Suppressor macrophage (primary cell): ENCODE results near the gene PTPN14.
"Not testable (repeated sequence)": the region's sequence is repeated elsewhere in the genome, so short reads cannot be mapped to it uniquely, and the experiment has no call there.

Experiments used
- DNase-seq, 4 experiments: peaks; one replicate each; pipeline ENCODE4 v3.0.0-alpha.2; 2020 to 2022

Gene PTPN14

GRCh38 chr1:214422137-214422671 lies 129.2 kb downstream of the PTPN14 start:
- no peak for DNase-seq

GRCh38 chr1:214420833-214421232 lies 130.6 kb downstream of the PTPN14 start:
- DNase-seq = no peak

- no peak for DNase-seq
Observed at GRCh38 chr1:214420341-214420740, 131.1 kb downstream of the PTPN14 start.

GRCh38 chr1:214419650-214420049 lies 131.8 kb downstream of the PTPN14 start:
- no peak for DNase-seq

GRCh38 chr1:214418391-214418790 lies 133.0 kb downstream of the PTPN14 start:
- no peak for DNase-seq

- DNase-seq = no peak
Observed at GRCh38 chr1:214417545-214418210, 133.7 kb downstream of the PTPN14 start.

- DNase-seq = no peak
Observed at GRCh38 chr1:214416858-214417257, 134.5 kb downstream of the PTPN14 start.

- DNase-seq = no peak
Observed at GRCh38 chr1:214416417-214416816, 135.0 kb downstream of the PTPN14 start.

GRCh38 chr1:214415131-214415530 lies 136.3 kb downstream of the PTPN14 start:
- DNase-seq = no peak

GRCh38 chr1:214414691-214415090 lies 136.7 kb downstream of the PTPN14 start:
- DNase-seq = no peak

- DNase-seq = no peak
Observed at GRCh38 chr1:214413315-214413714, 138.1 kb downstream of the PTPN14 start.

- DNase-seq = peak in 2 of 4 experiments; percentile 3 to 17
Observed at GRCh38 chr1:214404571-214405213, 146.7 kb downstream of the PTPN14 start.

GRCh38 chr1:214404154-214404553 lies 147.2 kb downstream of the PTPN14 start:
- no peak for DNase-seq

GRCh38 chr1:214403431-214403830 lies 148.0 kb downstream of the PTPN14 start:
- DNase-seq = no peak

GRCh38 chr1:214402613-214403083 lies 148.8 kb downstream of the PTPN14 start:
- no peak for DNase-seq

GRCh38 chr1:214401666-214402065 lies 149.7 kb downstream of the PTPN14 start:
- DNase-seq = no peak

GRCh38 chr1:214400131-214400530 lies 151.3 kb downstream of the PTPN14 start:
- no peak for DNase-seq

- DNase-seq = no peak
Observed at GRCh38 chr1:214398490-214398889, 152.9 kb downstream of the PTPN14 start.

GRCh38 chr1:214397497-214397896 lies 153.9 kb downstream of the PTPN14 start:
- DNase-seq = no peak

GRCh38 chr1:214396330-214396729 lies 155.1 kb downstream of the PTPN14 start:
- no peak for DNase-seq

GRCh38 chr1:214394569-214394968 lies 156.8 kb downstream of the PTPN14 start:
- not testable (repeated sequence) for DNase-seq

GRCh38 chr1:214393086-214393485 lies 158.3 kb downstream of the PTPN14 start:
- no peak for DNase-seq

- DNase-seq = no peak
Observed at GRCh38 chr1:214391873-214392645, 159.3 kb downstream of the PTPN14 start.
